Liver (tissue), 9 donors: ENCODE measurements around the gene PPP2R2D. TPM values are rescaled to one million over a fixed set of nuclear protein-coding genes. Genes with fewer than 3 reads are reported as not detected.

ENCODE experiments used
- DNase-seq: peaks from one replicate; pipeline ENCODE4 v3.0.0-alpha.2; 2017; ENCODE audit warnings: low spot score
- H3K27ac ChIP-seq, 2 donors: one replicate each; pipeline ENCODE4 v1.7.0; 2013; ENCODE audit warnings: inconsistent platforms in 2 of 2, low read length in 2 of 2, control low read depth in 1 of 2, low read depth in 1 of 2, mild to moderate bottlenecking in 1 of 2
- H3K27me3 ChIP-seq, 4 donors: one replicate each; pipeline versions ENCODE4 v1.6.1 to v1.7.0; 2013; ENCODE audit warnings: low read length in 3 of 4, inconsistent platforms in 1 of 4, mild to moderate bottlenecking in 1 of 4, moderate library complexity in 1 of 4; ENCODE audit not compliant: control insufficient read depth in 4 of 4, insufficient read depth in 4 of 4
- H3K36me3 ChIP-seq, 4 donors: one replicate each; pipeline versions ENCODE4 v1.6.1 to v1.7.0; 2013; ENCODE audit warnings: low read length in 3 of 4, mild to moderate bottlenecking in 3 of 4, low read depth in 1 of 4, moderate library complexity in 1 of 4; ENCODE audit not compliant: control insufficient read depth in 4 of 4, insufficient read depth in 3 of 4
- H3K4me1 ChIP-seq, 4 donors: one replicate each; pipeline versions ENCODE4 v1.6.1 to v1.7.0; 2013; ENCODE audit warnings: low read length in 3 of 4, mild to moderate bottlenecking in 3 of 4, moderate library complexity in 1 of 4; ENCODE audit not compliant: control insufficient read depth in 4 of 4, insufficient read depth in 4 of 4
- H3K4me3 ChIP-seq, 3 donors: one replicate each; pipeline versions ENCODE4 v1.6.1 to v1.7.0; 2013; ENCODE audit warnings: low read length in 3 of 3, control low read depth in 1 of 3, low read depth in 1 of 3, mild to moderate bottlenecking in 1 of 3
- H3K9ac ChIP-seq, 2 donors: one replicate each; pipeline ENCODE4 v1.7.0; 2013; ENCODE audit warnings: low read length in 2 of 2, mild to moderate bottlenecking in 2 of 2, moderate library complexity in 2 of 2, control low read depth in 1 of 2, low read depth in 1 of 2
- H3K9me3 ChIP-seq, 4 donors: one replicate each; pipeline versions ENCODE4 v1.6.1 to v1.7.0; 2013; ENCODE audit warnings: low read length in 3 of 4; ENCODE audit not compliant: control insufficient read depth in 4 of 4
- ATF3 ChIP-seq: IDR thresholded peaks from 2 replicates; pipeline ENCODE4 v1.6.1; 2016; ENCODE audit warnings: antibody characterized with exemption
- CTCF ChIP-seq: fragments of 150-350 bp; IDR thresholded peaks from 2 replicates; pipeline ENCODE4 v1.5.1; 2017; ENCODE audit warnings: improper control_type of control experiment, low read depth, low read length; ENCODE audit not compliant: missing input control
- FOXA1 ChIP-seq: IDR thresholded peaks from 2 replicates; pipeline ENCODE4 v1.6.1; 2016; ENCODE audit warnings: antibody characterized with exemption
- FOXA2 ChIP-seq: IDR thresholded peaks from 2 replicates; pipeline ENCODE4 v1.6.1; 2016; ENCODE audit warnings: antibody characterized with exemption
- GABPA ChIP-seq, 2 donors: IDR thresholded peaks in 1 of 2; conservative IDR thresholded peaks in 1 of 2; 2 replicates each; pipeline ENCODE4 v1.6.1; 2016; ENCODE audit warnings: antibody characterized with exemption in 2 of 2, mild to moderate bottlenecking in 1 of 2, moderate library complexity in 1 of 2
- HNF4A ChIP-seq, 2 donors: conservative IDR thresholded peaks; 2 replicates each; pipeline ENCODE4 v1.6.1; 2016; ENCODE audit warnings: antibody characterized with exemption in 2 of 2, mild to moderate bottlenecking in 2 of 2
- HNF4G ChIP-seq: IDR thresholded peaks from 2 replicates; pipeline ENCODE4 v1.6.1; 2016; ENCODE audit warnings: antibody characterized with exemption
- MAX ChIP-seq: IDR thresholded peaks from 2 replicates; pipeline ENCODE4 v1.6.1; 2016; ENCODE audit warnings: antibody characterized with exemption
- NR2F2 ChIP-seq: IDR thresholded peaks from 2 replicates; pipeline ENCODE4 v1.6.1; 2016; ENCODE audit warnings: antibody characterized with exemption
- REST ChIP-seq: IDR thresholded peaks from 2 replicates; pipeline ENCODE4 v1.6.1; 2016; ENCODE audit warnings: antibody characterized with exemption, mild to moderate bottlenecking
- RXRA ChIP-seq, 2 donors: IDR thresholded peaks; 2 replicates each; pipeline ENCODE4 v1.6.1; 2017 to 2018; ENCODE audit warnings: antibody characterized with exemption in 2 of 2, mild to moderate bottlenecking in 1 of 2
- SP1 ChIP-seq: IDR thresholded peaks from 2 replicates; pipeline ENCODE4 v1.6.1; 2018; ENCODE audit warnings: antibody characterized with exemption, mild to moderate bottlenecking
- TAF1 ChIP-seq: conservative IDR thresholded peaks from 2 replicates; pipeline ENCODE4 v1.6.1; 2016; ENCODE audit warnings: antibody characterized with exemption, mild to moderate bottlenecking
- YY1 ChIP-seq: IDR thresholded peaks from 2 replicates; pipeline ENCODE4 v1.6.1; 2016; ENCODE audit warnings: antibody characterized with exemption, mild to moderate bottlenecking
- ZBTB33 ChIP-seq: IDR thresholded peaks from 2 replicates; pipeline ENCODE4 v1.6.1; 2016; ENCODE audit warnings: antibody characterized with exemption
- WGBS: extraction: QIAGEN DNeasy Blood & Tissue Kit; methylation state at CpG from one replicate; pipeline ENCODE4 v1.1.7; 2013; 5-methylcytosine and 5-hydroxymethylcytosine counted together
- polyA plus RNA-seq, 2 donors: library from polyadenylated mRNA; stranded (reverse) in 1 of 2; unstranded in 1 of 2; fragments of 200-250 nt in 1 of 2; fragments of >200 nt in 1 of 2; fragmentation: Nextera tagmentation in 1 of 2; extraction: Ambion mirVana in 1 of 2; gene quantifications; one replicate each; pipeline versions ENCODE4 v1.2.1 to v1.2.3, GENCODE V29; 2013 to 2015
- total RNA-seq, 2 donors: library from RNA; depleted of rRNA; stranded (reverse); fragments of >200 nt; gene quantifications; one replicate each; pipeline ENCODE4 v1.2.3, GENCODE V29; 2014
- donor health status: healthy.
- donor health status: healthy.
- donor health status: healthy.
- donor health status: healthy.
- donor health status: healthy.

PPP2R2D gene
- total and polyA plus RNA-seq, 4 donors, result 5.9 to 20.5 (median 14.3) TPM

- 77% methylated on average over 28 of the region's 28 CpGs for WGBS
- Histone ChIP-seq H3K36me3 (no peaks in the 10 kb centered on the region), H3K9me3 (no peaks in the 10 kb centered on the region), H3K27me3 (no peaks in the 10 kb centered on the region), H3K27ac (no peak overlapping the region), H3K4me3 (no peak overlapping the region), H3K4me1 (no peaks in the 10 kb centered on the region), H3K9ac (no peak overlapping the region)
- TF ChIP-seq YY1 (no peak), SP1 (no peak), FOXA1 (no peak), ATF3 (no peak), GABPA (IDR thresholded peaks at IDR 0.05 in 1 of 2, conservative IDR thresholded peaks at IDR 0.05 in 1 of 2) (no peak), RXRA (IDR thresholded peaks at IDR 0.05) (no peak), FOXA2 (no peak), REST (no peak), HNF4A (conservative IDR thresholded peaks at IDR 0.05) (no peak), ZBTB33 (no peak), MAX (no peak), HNF4G (no peak), NR2F2 (no peak)
- DNase-seq, result no peak
Measured at GRCh38 chr10:131891929-131892805, 8.6 kb upstream of the PPP2R2D start.

- no peaks in the 10 kb centered on the region for H3K9me3 ChIP-seq
- 91% methylated on average over 27 of the region's 27 CpGs for WGBS
- DNase-seq, result no peak
- H3K4me1 ChIP-seq, result no peaks in the 10 kb centered on the region
- no peaks in the 10 kb centered on the region for H3K36me3 ChIP-seq
- H3K27me3 ChIP-seq, result no peaks in the 10 kb centered on the region
- H3K4me3 ChIP-seq, result no peak overlapping the region
- H3K9ac ChIP-seq, result no peak overlapping the region
- no peak overlapping the region for H3K27ac ChIP-seq
- TF ChIP-seq GABPA (IDR thresholded peaks at IDR 0.05 in 1 of 2, conservative IDR thresholded peaks at IDR 0.05 in 1 of 2) (no peak), FOXA1 (no peak), TAF1 (no peak), ATF3 (no peak), REST (no peak), MAX (no peak), HNF4A (conservative IDR thresholded peaks at IDR 0.05) (no peak), CTCF (no peak)
Measured at GRCh38 chr10:131892806-131893675, 7.8 kb upstream of the PPP2R2D start.
